LNCaP clone FGC (cell line): Measurements from ENCODE around the gene SULF2.

ENCODE experiments used
- DNase-seq: peaks from one replicate; pipeline ENCODE4 v3.0.0-alpha.2; 2011; ENCODE audit warnings: low read depth
- H3K4me3 ChIP-seq: 2 replicates; pipeline ENCODE4 v1.5.1; 2011; ENCODE audit warnings: mild to moderate bottlenecking, low read depth, low read length, control low read depth
- CTCF ChIP-seq: IDR thresholded peaks from 2 replicates; pipeline ENCODE4 v1.5.1; 2012; ENCODE audit warnings: mild to moderate bottlenecking; ENCODE audit not compliant: control insufficient read depth, insufficient read depth; ENCODE audit errors: extremely low read depth

SULF2 gene

DNA sequence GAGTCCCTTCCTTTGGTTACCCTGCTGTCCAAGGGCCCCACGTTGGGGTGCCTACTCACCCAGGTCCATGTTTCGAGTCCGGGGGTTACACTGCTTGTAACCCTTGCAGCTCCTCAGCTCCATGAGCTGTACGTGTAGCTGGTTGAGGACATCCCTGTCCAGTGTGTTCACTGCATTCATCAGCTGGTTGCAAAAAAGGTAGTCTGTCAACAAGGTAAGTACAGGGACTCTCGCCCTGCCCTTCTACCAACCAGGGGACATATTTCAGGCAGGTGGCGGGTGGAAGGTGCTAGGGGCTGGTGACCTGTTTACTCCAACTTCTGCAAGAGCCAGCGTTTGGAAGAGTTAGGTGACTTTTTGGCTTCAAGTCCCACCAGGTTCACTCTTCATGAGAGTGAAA lies 123.6 kb downstream of the SULF2 start:
- TF ChIP-seq CTCF, result no peak
- H3K4me3 ChIP-seq, result no peak overlapping the region

DNA sequence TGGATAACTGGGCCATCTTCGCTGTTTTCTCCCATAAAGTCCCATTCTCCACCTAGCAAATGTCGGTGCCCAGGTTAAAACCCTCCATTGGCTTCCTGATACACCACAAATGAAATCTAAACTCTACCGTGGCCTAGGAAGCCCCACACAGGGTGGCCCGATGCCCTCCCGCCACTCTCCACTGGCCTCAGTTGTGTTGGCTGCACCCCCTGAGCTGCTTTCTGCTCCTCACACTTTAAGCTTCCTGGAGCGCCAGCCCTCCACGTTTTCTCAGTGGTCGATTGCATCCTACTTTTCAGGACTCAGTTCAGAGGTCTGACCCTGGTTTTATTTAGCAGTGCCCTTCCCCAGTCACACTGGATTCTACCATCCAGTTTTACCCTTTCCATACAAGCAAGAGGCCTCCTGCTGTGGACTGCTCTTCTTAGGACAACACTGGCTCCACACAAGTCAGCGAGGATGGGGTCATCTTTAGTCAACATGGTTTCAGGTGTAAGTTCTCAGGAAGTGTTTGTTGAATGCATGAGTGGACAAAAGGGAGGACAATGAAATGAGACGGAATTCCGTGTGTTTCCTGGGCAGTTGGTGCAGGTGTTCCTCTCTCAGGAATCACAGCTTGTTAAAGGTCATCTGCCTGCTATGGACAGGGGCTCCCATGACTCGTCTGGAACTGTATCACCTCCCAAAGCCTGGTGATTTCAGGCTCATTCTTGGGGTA lies 124.1 kb downstream of the SULF2 start:
- no peak for DNase-seq
- no peak for TF ChIP-seq CTCF
- no peak overlapping the region for H3K4me3 ChIP-seq

More for the DNA sequence above, 123.6 kb downstream of the SULF2 start:
- DNase-seq, result no peak

DNA sequence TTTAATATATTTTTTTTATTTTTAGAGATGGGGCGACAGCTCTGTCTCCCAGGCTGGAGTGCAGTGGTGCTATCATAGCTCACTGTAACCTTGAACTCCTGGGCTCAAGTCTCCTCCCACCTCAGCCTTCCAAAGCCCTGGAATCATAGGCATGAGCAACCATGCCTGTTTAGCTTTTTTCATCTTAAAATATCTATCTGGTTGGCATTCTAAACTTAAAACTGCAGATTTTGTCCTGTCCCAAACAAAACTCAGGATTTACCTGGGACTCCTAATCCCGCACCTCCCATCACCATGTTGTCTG lies 124.7 kb downstream of the SULF2 start:
- DNase-seq, result no peak
- TF ChIP-seq CTCF, result no peak
- no peak overlapping the region for H3K4me3 ChIP-seq

GRCh38 chr20:47659904-47660601 lies 125.2 kb downstream of the SULF2 start:
- TF ChIP-seq CTCF, result no peak
- no peak for DNase-seq
- H3K4me3 ChIP-seq, result no peak overlapping the region

DNA sequence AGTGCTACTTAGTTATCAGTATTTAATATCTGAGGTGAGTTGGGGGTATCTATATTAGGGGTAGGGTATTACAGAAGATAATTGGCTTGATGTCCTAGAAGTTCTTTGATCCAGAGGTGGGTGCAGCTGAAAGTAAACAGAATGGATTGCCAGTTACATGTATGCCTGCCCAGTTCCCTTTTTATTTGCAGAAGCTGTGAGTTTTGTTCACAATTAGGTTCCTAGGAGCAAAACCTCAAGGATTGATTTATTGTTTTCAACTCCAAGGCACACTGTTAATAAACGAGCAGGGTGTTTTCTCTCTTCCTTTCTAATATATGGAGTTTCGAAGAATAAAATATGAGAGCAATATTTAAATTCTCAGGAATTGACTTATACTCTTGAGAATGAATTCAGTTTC lies 129.0 kb downstream of the SULF2 start:
- H3K4me3 ChIP-seq, result no peak overlapping the region
- no peak for DNase-seq
- no peak for TF ChIP-seq CTCF

DNA sequence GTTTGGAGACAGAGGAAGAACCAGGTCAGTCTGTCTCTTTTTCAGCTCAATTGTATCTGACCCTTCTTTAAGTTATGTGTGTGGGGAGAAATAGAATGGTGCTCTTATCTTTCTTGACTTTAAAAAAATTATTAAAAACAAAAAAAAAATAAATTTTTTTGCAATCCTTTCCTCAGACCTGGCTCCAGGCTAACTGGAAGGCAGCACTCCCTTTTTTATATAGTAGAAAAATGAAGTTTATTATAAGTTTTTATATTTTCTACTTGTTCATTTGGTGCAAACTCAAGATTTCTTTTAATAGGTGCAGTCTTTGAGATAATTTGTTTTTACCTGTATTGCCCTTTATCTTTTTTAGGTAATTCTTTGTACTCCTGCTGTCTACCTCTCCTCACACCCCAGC lies 129.6 kb downstream of the SULF2 start:
- DNase-seq, result no peak
- no peak overlapping the region for H3K4me3 ChIP-seq
- TF ChIP-seq CTCF, result no peak

DNA sequence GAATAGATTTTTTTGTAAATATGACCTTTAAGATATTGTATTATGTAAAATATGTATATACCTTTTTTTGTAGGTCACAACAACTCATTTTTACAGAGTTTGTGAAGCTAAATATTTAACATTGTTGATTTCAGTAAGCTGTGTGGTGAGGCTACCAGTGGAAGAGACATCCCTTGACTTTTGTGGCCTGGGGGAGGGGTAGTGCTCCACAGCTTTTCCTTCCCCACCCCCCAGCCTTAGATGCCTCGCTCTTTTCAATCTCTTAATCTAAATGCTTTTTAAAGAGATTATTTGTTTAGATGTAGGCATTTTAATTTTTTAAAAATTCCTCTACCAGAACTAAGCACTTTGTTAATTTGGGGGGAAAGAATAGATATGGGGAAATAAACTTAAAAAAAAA lies 130.9 kb downstream of the SULF2 start:
- no peak overlapping the region for H3K4me3 ChIP-seq
- no peak for TF ChIP-seq CTCF
- DNase-seq, result no peak
